Fibroblast of skin of scalp (primary cell): ENCODE results near the gene FLAD1. TPM values are rescaled to one million over a fixed set of nuclear protein-coding genes. Genes with fewer than 3 reads are reported as not detected.

Experiments
- DNase-seq: peaks from one replicate; pipeline ENCODE4 v3.0.0-alpha.2; 2013
- polyA plus RNA-seq, 2 experiments: library from polyadenylated mRNA; unstranded; fragments of 120-200 nt; gene quantifications; one replicate each; pipeline ENCODE4 v1.2.1, GENCODE V29; 2013; ENCODE audit not compliant: insufficient read length in 2 of 2

The FLAD1 gene
- 21.3 TPM for polyA plus RNA-seq (2013, experiment 1 of 2; ENCODE audit: insufficient read length)
- polyA plus RNA-seq (2013, experiment 2 of 2; ENCODE audit: insufficient read length), result 18.4 TPM

GRCh38 chr1:154982897-154983648 lies at the start of gene FLAD1:
Gene FLAD1 (plus strand): TSS chr1:154983344. CDS start chr1:154983695, 351 bp downstream.
- DNase-seq, result peak; percentile 100

GRCh38 chr1:154934358-154934948 lies 48.7 kb upstream of the FLAD1 start:
- DNase-seq, result no peak

GRCh38 chr1:154935749-154936554 lies 47.2 kb upstream of the FLAD1 start:
- no peak for DNase-seq

- peak; percentile 97 for DNase-seq
Measured at GRCh38 chr1:154936555-154937084, 46.5 kb upstream of the FLAD1 start, which contains the start of gene PMVK. Gene PMVK (minus strand): TSS chr1:154936719. CDS start chr1:154936685, 34 bp downstream.

GRCh38 chr1:154937085-154937987 lies 45.8 kb upstream of the FLAD1 start:
- DNase-seq, result peak; percentile 95

- no peak for DNase-seq
Measured at GRCh38 chr1:154937988-154938386, 45.2 kb upstream of the FLAD1 start.

- DNase-seq, result no peak
Measured at GRCh38 chr1:154938604-154939399, 44.3 kb upstream of the FLAD1 start.

- DNase-seq, result no peak
Measured at GRCh38 chr1:154940213-154940560, 43.0 kb upstream of the FLAD1 start.

GRCh38 chr1:154940651-154941194 lies 42.4 kb upstream of the FLAD1 start:
- no peak for DNase-seq

GRCh38 chr1:154941333-154942013 lies 41.7 kb upstream of the FLAD1 start:
- no peak for DNase-seq

GRCh38 chr1:154943649-154944400 lies 39.3 kb upstream of the FLAD1 start:
- DNase-seq, result peak; percentile 28

- DNase-seq, result no peak
Measured at GRCh38 chr1:154944401-154945159, 38.6 kb upstream of the FLAD1 start.

GRCh38 chr1:154945160-154945961 lies 37.8 kb upstream of the FLAD1 start:
- DNase-seq, result no peak

- no peak for DNase-seq
Measured at GRCh38 chr1:154945962-154946850, 36.9 kb upstream of the FLAD1 start.

GRCh38 chr1:154948079-154948478 lies 35.1 kb upstream of the FLAD1 start:
- no peak for DNase-seq

- no peak for DNase-seq
Measured at GRCh38 chr1:154951901-154952657, 31.1 kb upstream of the FLAD1 start.
